ENCODE results near the gene LRBA.

LRBA gene

GRCh38 chr4:150821641-150822040 is 193.4 kb downstream of the LRBA start:
- no peak overlapping the region for H3K9ac ChIP-seq (ENCODE audit: low read depth, low read length)

GRCh38 chr4:150820409-150820808 is 194.7 kb downstream of the LRBA start:
- Histone ChIP-seq H3K4me1 (ENCODE audit: insufficient read depth, low read length) (no peaks in the 10 kb centered on the region), H3K9ac (ENCODE audit: low read depth, low read length) (no peak overlapping the region), H3K9me3 (ENCODE audit: control insufficient read depth, insufficient read depth, low read length) (no peaks in the 10 kb centered on the region), H3K36me3 (ENCODE audit: insufficient read depth, low read length) (no peaks in the 10 kb centered on the region)

More at GRCh38 chr4:150821641-150822040, 193.4 kb downstream of the LRBA start:
- H3K4me1 ChIP-seq (ENCODE audit: insufficient read depth, low read length) = no peaks in the 10 kb centered on the region
- H3K36me3 ChIP-seq (ENCODE audit: insufficient read depth, low read length) = no peaks in the 10 kb centered on the region
- H3K9me3 ChIP-seq (ENCODE audit: control insufficient read depth, insufficient read depth, low read length) = no peaks in the 10 kb centered on the region

- no peaks in the 10 kb centered on the region for H3K4me1 ChIP-seq (ENCODE audit: insufficient read depth, low read length)
- H3K36me3 ChIP-seq (ENCODE audit: insufficient read depth, low read length) = no peaks in the 10 kb centered on the region
- H3K9me3 ChIP-seq (ENCODE audit: control insufficient read depth, insufficient read depth, low read length) = no peaks in the 10 kb centered on the region
- H3K9ac ChIP-seq (ENCODE audit: low read depth, low read length) = no peak overlapping the region
Measured at GRCh38 chr4:150818661-150819060, 196.4 kb downstream of the LRBA start.

- H3K4me1 ChIP-seq (ENCODE audit: insufficient read depth, low read length) = no peaks in the 10 kb centered on the region
- H3K9ac ChIP-seq (ENCODE audit: low read depth, low read length) = no peak overlapping the region
- no peaks in the 10 kb centered on the region for H3K9me3 ChIP-seq (ENCODE audit: control insufficient read depth, insufficient read depth, low read length)
- no peaks in the 10 kb centered on the region for H3K36me3 ChIP-seq (ENCODE audit: insufficient read depth, low read length)
Measured at GRCh38 chr4:150817804-150818528, 197.1 kb downstream of the LRBA start.

GRCh38 chr4:150817017-150817416 is 198.1 kb downstream of the LRBA start:
- H3K9me3 ChIP-seq (ENCODE audit: control insufficient read depth, insufficient read depth, low read length) = no peaks in the 10 kb centered on the region
- no peaks in the 10 kb centered on the region for H3K36me3 ChIP-seq (ENCODE audit: insufficient read depth, low read length)
- H3K9ac ChIP-seq (ENCODE audit: low read depth, low read length) = no peak overlapping the region
- no peaks in the 10 kb centered on the region for H3K4me1 ChIP-seq (ENCODE audit: insufficient read depth, low read length)

- no peaks in the 10 kb centered on the region for H3K36me3 ChIP-seq (ENCODE audit: insufficient read depth, low read length)
- no peaks in the 10 kb centered on the region for H3K9me3 ChIP-seq (ENCODE audit: control insufficient read depth, insufficient read depth, low read length)
- H3K4me1 ChIP-seq (ENCODE audit: insufficient read depth, low read length) = no peaks in the 10 kb centered on the region
- no peak overlapping the region for H3K9ac ChIP-seq (ENCODE audit: low read depth, low read length)
Measured at GRCh38 chr4:150816491-150816890, 198.6 kb downstream of the LRBA start.

GRCh38 chr4:150814873-150815272 is 200.2 kb downstream of the LRBA start:
- no peaks in the 10 kb centered on the region for H3K9me3 ChIP-seq (ENCODE audit: control insufficient read depth, insufficient read depth, low read length)
- no peak overlapping the region for H3K9ac ChIP-seq (ENCODE audit: low read depth, low read length)
- H3K4me1 ChIP-seq (ENCODE audit: insufficient read depth, low read length) = no peaks in the 10 kb centered on the region
- no peaks in the 10 kb centered on the region for H3K36me3 ChIP-seq (ENCODE audit: insufficient read depth, low read length)

- H3K4me1 ChIP-seq (ENCODE audit: insufficient read depth, low read length) = no peaks in the 10 kb centered on the region
- H3K36me3 ChIP-seq (ENCODE audit: insufficient read depth, low read length) = no peaks in the 10 kb centered on the region
- no peaks in the 10 kb centered on the region for H3K9me3 ChIP-seq (ENCODE audit: control insufficient read depth, insufficient read depth, low read length)
- H3K9ac ChIP-seq (ENCODE audit: low read depth, low read length) = no peak overlapping the region
Measured at GRCh38 chr4:150805183-150806025, 209.7 kb downstream of the LRBA start.

- Histone ChIP-seq H3K36me3 (ENCODE audit: insufficient read depth, low read length) (no peaks in the 10 kb centered on the region), H3K9me3 (ENCODE audit: control insufficient read depth, insufficient read depth, low read length) (no peaks in the 10 kb centered on the region), H3K9ac (ENCODE audit: low read depth, low read length) (no peak overlapping the region), H3K4me1 (ENCODE audit: insufficient read depth, low read length) (no peaks in the 10 kb centered on the region)
Measured at GRCh38 chr4:150801833-150802232, 213.3 kb downstream of the LRBA start.

- H3K9ac ChIP-seq (ENCODE audit: low read depth, low read length) = no peak overlapping the region
- H3K36me3 ChIP-seq (ENCODE audit: insufficient read depth, low read length) = no peaks in the 10 kb centered on the region
- H3K4me1 ChIP-seq (ENCODE audit: insufficient read depth, low read length) = no peaks in the 10 kb centered on the region
- H3K9me3 ChIP-seq (ENCODE audit: control insufficient read depth, insufficient read depth, low read length) = no peaks in the 10 kb centered on the region
Measured at GRCh38 chr4:150799207-150799606, 215.9 kb downstream of the LRBA start.

GRCh38 chr4:150794706-150795105 is 220.4 kb downstream of the LRBA start:
- Histone ChIP-seq H3K9me3 (ENCODE audit: control insufficient read depth, insufficient read depth, low read length) (no peaks in the 10 kb centered on the region), H3K9ac (ENCODE audit: low read depth, low read length) (no peak overlapping the region), H3K36me3 (ENCODE audit: insufficient read depth, low read length) (no peaks in the 10 kb centered on the region), H3K4me1 (ENCODE audit: insufficient read depth, low read length) (peaks cover 10% of the 10 kb centered on the region; the same call in 1 of the 2 replicates)

GRCh38 chr4:150789864-150790263 is 225.2 kb downstream of the LRBA start:
- H3K9ac ChIP-seq (ENCODE audit: low read depth, low read length) = no peak overlapping the region
- H3K4me1 ChIP-seq (ENCODE audit: insufficient read depth, low read length) = peaks cover 17% of the 10 kb centered on the region; the same call in 1 of the 2 replicates
- no peaks in the 10 kb centered on the region for H3K9me3 ChIP-seq (ENCODE audit: control insufficient read depth, insufficient read depth, low read length)
- no peaks in the 10 kb centered on the region for H3K36me3 ChIP-seq (ENCODE audit: insufficient read depth, low read length)

GRCh38 chr4:150784939-150785338 is 230.1 kb downstream of the LRBA start:
- H3K36me3 ChIP-seq (ENCODE audit: insufficient read depth, low read length) = no peaks in the 10 kb centered on the region
- no peaks in the 10 kb centered on the region for H3K9me3 ChIP-seq (ENCODE audit: control insufficient read depth, insufficient read depth, low read length)
- H3K9ac ChIP-seq (ENCODE audit: low read depth, low read length) = no peak overlapping the region
- H3K4me1 ChIP-seq (ENCODE audit: insufficient read depth, low read length) = peaks cover 14% of the 10 kb centered on the region; the same call in 1 of the 2 replicates

GRCh38 chr4:150784305-150784704 is 230.8 kb downstream of the LRBA start:
- Histone ChIP-seq H3K4me1 (ENCODE audit: insufficient read depth, low read length) (peaks cover 10% of the 10 kb centered on the region; the same call in 1 of the 2 replicates), H3K9me3 (ENCODE audit: control insufficient read depth, insufficient read depth, low read length) (no peaks in the 10 kb centered on the region), H3K9ac (ENCODE audit: low read depth, low read length) (no peak overlapping the region), H3K36me3 (ENCODE audit: insufficient read depth, low read length) (no peaks in the 10 kb centered on the region)

- Histone ChIP-seq H3K9ac (ENCODE audit: low read depth, low read length) (no peak overlapping the region), H3K4me1 (ENCODE audit: insufficient read depth, low read length) (peaks cover 10% of the 10 kb centered on the region; the same call in 1 of the 2 replicates), H3K36me3 (ENCODE audit: insufficient read depth, low read length) (no peaks in the 10 kb centered on the region), H3K9me3 (ENCODE audit: control insufficient read depth, insufficient read depth, low read length) (no peaks in the 10 kb centered on the region)
Measured at GRCh38 chr4:150782921-150783320, 232.2 kb downstream of the LRBA start.

Measured in ES-I3 (cell line).